ENCODE results near the gene USE1. TPM values are rescaled to one million over a fixed set of nuclear protein-coding genes. Genes with fewer than 3 reads are reported as not detected.

Gene USE1
- total RNA-seq, 1 donor from 2014 or later, result 14.9 TPM

DNA sequence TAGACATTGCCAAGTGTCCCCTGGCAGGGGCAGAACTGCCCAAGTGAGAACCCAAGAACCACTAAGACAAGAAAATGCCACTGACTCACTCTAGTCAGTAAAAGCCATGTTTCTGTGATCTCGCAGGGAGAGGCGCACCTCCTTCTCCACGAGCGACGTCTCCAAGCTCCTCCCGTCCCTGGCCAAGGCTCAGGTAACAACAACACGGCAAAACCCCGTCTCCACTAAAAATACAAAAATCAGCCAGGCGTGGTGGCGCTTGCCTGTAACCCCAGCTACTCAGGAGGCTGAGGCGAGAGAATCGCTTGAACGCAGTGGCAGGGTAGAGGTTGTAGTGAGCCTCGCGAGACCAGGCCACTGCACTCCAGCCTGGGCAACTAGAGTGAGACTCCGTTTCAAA lies 17.5 kb upstream of the USE1 start:
- no peak for DNase-seq (ENCODE audit: low read depth)
- TF ChIP-seq, protein P1, sequence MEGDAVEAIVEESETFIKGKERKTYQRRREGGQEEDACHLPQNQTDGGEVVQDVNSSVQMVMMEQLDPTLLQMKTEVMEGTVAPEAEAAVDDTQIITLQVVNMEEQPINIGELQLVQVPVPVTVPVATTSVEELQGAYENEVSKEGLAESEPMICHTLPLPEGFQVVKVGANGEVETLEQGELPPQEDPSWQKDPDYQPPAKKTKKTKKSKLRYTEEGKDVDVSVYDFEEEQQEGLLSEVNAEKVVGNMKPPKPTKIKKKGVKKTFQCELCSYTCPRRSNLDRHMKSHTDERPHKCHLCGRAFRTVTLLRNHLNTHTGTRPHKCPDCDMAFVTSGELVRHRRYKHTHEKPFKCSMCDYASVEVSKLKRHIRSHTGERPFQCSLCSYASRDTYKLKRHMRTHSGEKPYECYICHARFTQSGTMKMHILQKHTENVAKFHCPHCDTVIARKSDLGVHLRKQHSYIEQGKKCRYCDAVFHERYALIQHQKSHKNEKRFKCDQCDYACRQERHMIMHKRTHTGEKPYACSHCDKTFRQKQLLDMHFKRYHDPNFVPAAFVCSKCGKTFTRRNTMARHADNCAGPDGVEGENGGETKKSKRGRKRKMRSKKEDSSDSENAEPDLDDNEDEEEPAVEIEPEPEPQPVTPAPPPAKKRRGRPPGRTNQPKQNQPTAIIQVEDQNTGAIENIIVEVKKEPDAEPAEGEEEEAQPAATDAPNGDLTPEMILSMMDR (IDR thresholded peaks at IDR 0.05; ENCODE audit: insufficient read depth, low read length, poor library complexity, severe bottlenecking), result no peak
- H3K4me3 ChIP-seq (ENCODE audit: low read depth, low read length), result no peak overlapping the region
- no peaks in the 10 kb centered on the region for H3K27me3 ChIP-seq (ENCODE audit: control insufficient read depth, insufficient read depth, low read length)
- H3K36me3 ChIP-seq (ENCODE audit: control insufficient read depth, insufficient read depth, low read length), result peaks cover 7% of the 10 kb centered on the region

GRCh38 chr19:17200408-17201079 lies 14.6 kb upstream of the USE1 start:
- Histone ChIP-seq H3K4me3 (ENCODE audit: low read depth, low read length) (no peak overlapping the region), H3K27me3 (ENCODE audit: control insufficient read depth, insufficient read depth, low read length) (no peaks in the 10 kb centered on the region), H3K36me3 (ENCODE audit: control insufficient read depth, insufficient read depth, low read length) (peaks cover 8% of the 10 kb centered on the region)
- no peak for DNase-seq (ENCODE audit: low read depth)
- TF ChIP-seq, protein P1 (IDR thresholded peaks at IDR 0.05; ENCODE audit: insufficient read depth, low read length, poor library complexity, severe bottlenecking), result no peak

GRCh38 chr19:17202249-17202648 lies 12.9 kb upstream of the USE1 start:
- peaks cover 8% of the 10 kb centered on the region for H3K36me3 ChIP-seq (ENCODE audit: control insufficient read depth, insufficient read depth, low read length)
- TF ChIP-seq, protein P1 (IDR thresholded peaks at IDR 0.05; ENCODE audit: insufficient read depth, low read length, poor library complexity, severe bottlenecking), result no peak
- no peaks in the 10 kb centered on the region for H3K27me3 ChIP-seq (ENCODE audit: control insufficient read depth, insufficient read depth, low read length)
- no peak overlapping the region for H3K4me3 ChIP-seq (ENCODE audit: low read depth, low read length)
- no peak for DNase-seq (ENCODE audit: low read depth)

DNA sequence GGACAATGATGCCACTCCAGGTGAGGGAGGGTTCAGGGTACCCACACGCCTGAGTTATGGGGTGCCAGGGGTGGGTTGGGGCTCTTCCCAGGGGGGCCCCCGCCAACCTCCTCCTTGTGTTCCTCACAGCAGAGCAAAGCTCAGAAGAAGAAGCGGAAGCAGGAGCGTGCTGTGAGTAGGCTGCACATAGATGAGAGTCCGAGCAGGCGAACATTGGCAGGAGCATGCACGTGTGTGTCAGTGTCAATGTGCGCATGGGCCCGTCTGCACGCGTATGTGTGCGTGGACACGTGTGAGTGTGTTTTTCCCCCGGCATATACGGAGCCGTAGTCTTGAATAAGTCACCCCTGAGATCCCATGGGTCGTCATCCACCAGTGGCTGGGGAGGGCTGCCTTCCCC lies 12.4 kb upstream of the USE1 start:
- DNase-seq (ENCODE audit: low read depth), result no peak
- TF ChIP-seq, protein P1 (IDR thresholded peaks at IDR 0.05; ENCODE audit: insufficient read depth, low read length, poor library complexity, severe bottlenecking), result no peak
- Histone ChIP-seq H3K36me3 (ENCODE audit: control insufficient read depth, insufficient read depth, low read length) (peaks cover 8% of the 10 kb centered on the region), H3K4me3 (ENCODE audit: low read depth, low read length) (no peak overlapping the region), H3K27me3 (ENCODE audit: control insufficient read depth, insufficient read depth, low read length) (no peaks in the 10 kb centered on the region)

- no peak for DNase-seq (ENCODE audit: low read depth)
- Histone ChIP-seq H3K4me3 (ENCODE audit: low read depth, low read length) (no peak overlapping the region), H3K27me3 (ENCODE audit: control insufficient read depth, insufficient read depth, low read length) (no peaks in the 10 kb centered on the region), H3K36me3 (ENCODE audit: control insufficient read depth, insufficient read depth, low read length) (peaks cover 3% of the 10 kb centered on the region)
- TF ChIP-seq, protein P1 (IDR thresholded peaks at IDR 0.05; ENCODE audit: insufficient read depth, low read length, poor library complexity, severe bottlenecking), result peak; percentile 82
Observed at GRCh38 chr19:17205237-17206140, 9.7 kb upstream of the USE1 start.
